ENCODE data around the gene SAMD9L.

- TF ChIP-seq CTCF (IDR thresholded peaks at IDR 0.05) = no peak
- no peak for TF ChIP-seq POLR2A (IDR thresholded peaks at IDR 0.05)
Measured at GRCh38 chr7:93172683-93173082, 24.5 kb upstream of the SAMD9L start.
